ENCODE results near the gene KCNMA1.

KCNMA1 gene

GRCh38 chr10:77485847-77486246 is 151.8 kb downstream of the KCNMA1 start:
- no peak for DNase-seq (ENCODE audit: low spot score)

DNA sequence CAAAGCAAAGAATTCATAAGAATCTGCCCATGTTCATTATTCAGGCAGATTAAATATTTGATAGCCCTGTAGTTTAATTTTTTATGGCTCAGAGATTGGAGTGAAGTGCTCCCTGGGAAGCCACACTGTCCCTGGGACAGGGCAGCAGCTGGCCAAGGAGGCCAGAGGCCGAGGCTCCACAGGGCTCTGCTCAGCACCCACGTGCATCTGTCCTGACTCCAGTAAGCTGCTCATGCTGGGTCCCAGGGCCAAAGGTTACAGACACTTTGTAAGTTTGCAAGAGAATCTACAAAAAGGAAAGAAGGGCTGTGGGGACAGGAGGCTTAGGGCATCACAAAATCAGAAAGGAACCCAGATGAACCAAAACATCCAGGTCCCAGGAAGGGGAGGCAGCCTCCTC is 155.5 kb downstream of the KCNMA1 start:
- DNase-seq (ENCODE audit: low spot score): no peak

- no peak for DNase-seq (ENCODE audit: low spot score)
Measured at GRCh38 chr10:77479586-77479985, 158.0 kb downstream of the KCNMA1 start.

GRCh38 chr10:77478962-77479359 is 158.6 kb downstream of the KCNMA1 start:
- DNase-seq (ENCODE audit: low spot score): no peak

DNA sequence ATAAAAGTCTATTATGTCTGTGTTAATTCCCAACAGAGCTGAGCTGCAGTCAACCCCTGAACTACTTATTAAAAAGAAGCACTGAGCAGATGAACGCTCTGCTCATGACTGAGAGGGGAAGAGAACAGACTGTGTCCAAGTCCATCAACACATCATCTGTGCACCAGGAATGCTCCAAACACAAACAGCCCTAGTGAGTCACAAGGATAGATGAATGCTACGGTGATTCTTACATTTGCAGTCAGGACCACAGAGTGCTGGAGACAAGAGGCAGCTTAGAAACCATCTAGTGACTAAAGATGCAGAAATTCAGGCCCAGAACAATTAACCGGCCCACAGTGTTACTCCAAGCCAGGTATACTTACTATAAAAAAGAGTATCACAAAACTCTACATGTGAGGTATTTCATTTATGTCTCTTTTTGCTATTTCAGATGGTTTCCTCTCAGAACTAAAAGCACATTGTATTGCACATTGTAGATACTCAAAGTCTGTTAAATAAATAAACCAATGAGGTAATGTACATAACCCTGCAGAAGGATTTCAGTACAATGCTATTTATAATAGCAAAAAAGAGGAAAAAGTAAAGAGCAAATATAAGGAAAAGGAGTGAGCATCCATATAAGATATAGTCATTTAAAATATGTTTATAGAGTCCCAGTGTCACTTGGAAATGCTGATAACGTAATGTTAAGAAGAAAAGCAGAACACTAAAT is 159.2 kb downstream of the KCNMA1 start:
- no peak for DNase-seq (ENCODE audit: low spot score)

DNA sequence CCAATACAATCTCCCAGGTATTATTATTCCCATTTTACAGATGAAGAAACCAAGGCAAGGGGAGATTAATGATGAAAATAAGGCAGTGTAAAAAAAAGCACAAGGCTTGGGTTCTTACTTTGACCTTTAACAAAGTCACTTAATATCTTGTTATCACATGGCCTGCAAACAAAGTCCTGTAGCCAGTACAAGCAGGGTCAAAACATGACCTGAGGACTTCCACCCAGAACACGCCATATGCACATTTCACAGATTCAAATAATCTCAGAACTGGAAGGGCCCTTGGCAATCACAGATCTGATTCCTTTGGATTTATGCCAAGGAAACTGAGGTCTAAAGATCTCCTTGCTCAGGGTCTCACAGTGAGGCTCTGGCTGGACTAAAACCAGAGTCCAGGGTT is 162.1 kb downstream of the KCNMA1 start:
- DNase-seq (ENCODE audit: low spot score): no peak

GRCh38 chr10:77474939-77475338 is 162.7 kb downstream of the KCNMA1 start:
- no peak for DNase-seq (ENCODE audit: low spot score)

DNA sequence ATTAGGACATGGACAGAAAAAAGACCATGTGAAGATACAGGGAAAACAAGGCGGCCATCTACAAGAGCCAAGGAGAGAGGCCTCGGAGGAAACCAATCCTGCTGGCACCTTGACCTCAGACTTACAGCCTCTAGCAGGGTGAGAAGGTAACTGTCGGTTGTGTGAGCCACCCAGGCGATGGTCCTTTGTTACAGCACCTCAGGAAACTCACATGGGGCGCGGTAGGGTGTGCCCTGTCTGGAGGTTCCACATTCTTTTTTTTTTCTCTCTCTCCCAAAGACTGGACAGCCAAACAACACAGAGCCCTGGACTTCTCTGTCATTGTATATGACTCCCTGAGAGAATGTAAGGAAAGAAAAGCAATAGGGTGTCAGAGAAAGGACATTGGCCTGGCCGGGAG is 163.2 kb downstream of the KCNMA1 start:
- no peak for DNase-seq (ENCODE audit: low spot score)

GRCh38 chr10:77472146-77472545 is 165.5 kb downstream of the KCNMA1 start:
- no peak for DNase-seq (ENCODE audit: low spot score)

DNA sequence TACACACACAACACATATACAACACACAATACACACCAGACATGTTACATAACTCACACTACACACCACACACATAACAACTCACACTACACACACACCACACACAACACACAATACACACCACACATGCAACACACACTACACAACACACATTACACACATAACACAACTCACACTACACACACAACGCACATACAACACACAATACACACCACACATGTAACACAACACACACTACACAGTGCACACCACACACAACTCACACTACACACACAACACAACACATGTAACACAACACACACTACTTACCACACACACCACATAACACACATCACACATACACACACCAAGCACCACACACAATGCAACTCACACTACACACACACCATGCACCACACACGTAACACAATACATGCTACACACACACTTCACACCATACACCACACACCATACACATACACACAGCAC is 166.5 kb downstream of the KCNMA1 start:
- DNase-seq (ENCODE audit: low spot score): no peak

- no peak for DNase-seq (ENCODE audit: low spot score)
Measured at GRCh38 chr10:77467422-77467963, 170.1 kb downstream of the KCNMA1 start.

GRCh38 chr10:77463967-77464745 is 173.5 kb downstream of the KCNMA1 start:
- no peak for DNase-seq (ENCODE audit: low spot score)

- no peak for DNase-seq (ENCODE audit: low spot score)
Measured at GRCh38 chr10:77463499-77463898, 174.1 kb downstream of the KCNMA1 start.

DNA sequence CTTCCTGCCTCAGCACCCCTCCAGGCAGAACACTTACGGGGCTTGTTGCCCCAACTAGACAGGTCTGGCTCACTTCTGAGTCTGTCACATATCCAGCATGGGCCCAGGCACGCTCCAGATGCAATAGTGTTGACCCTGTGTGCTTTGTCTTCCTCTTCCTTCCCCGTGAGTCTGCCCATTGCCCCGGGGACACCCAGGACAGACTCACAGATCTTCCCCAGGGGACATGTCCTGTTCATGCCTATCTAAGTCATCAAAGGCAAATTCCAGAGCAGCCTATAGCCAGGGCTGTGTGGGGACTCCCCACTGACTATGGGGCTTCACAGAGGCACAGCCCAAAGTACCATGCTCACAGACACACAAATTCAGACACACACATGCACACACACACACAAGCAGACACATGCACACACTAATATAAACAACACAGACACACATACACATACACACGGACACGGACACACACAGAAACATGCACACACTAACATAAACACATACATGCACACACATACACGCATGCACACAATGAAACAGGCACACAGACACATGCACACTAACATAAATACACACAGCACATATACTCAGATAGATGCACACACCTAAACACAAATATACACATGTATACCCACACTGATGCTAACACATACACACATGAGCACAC is 175.8 kb downstream of the KCNMA1 start:
- no peak for DNase-seq (ENCODE audit: low spot score)

DNA sequence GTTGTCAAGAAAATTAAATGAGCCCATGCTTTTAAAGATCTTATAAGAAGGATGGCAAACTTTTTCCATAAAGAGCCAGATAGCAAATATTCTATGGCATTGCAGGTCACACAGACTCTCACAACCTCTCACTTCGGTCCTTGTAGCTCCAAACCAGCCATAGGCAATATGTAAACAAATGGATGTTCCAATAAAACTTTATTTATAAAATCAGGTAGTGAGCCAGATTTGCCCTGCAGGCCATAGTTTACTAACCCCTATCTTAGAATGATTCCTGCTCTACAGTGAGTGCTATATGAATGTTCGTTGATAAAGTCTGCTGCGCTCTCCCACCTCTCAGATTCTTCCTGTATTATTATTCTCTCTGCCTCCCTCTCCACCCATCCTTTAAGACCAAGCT is 177.7 kb downstream of the KCNMA1 start:
- DNase-seq (ENCODE audit: low spot score): no peak

DNA sequence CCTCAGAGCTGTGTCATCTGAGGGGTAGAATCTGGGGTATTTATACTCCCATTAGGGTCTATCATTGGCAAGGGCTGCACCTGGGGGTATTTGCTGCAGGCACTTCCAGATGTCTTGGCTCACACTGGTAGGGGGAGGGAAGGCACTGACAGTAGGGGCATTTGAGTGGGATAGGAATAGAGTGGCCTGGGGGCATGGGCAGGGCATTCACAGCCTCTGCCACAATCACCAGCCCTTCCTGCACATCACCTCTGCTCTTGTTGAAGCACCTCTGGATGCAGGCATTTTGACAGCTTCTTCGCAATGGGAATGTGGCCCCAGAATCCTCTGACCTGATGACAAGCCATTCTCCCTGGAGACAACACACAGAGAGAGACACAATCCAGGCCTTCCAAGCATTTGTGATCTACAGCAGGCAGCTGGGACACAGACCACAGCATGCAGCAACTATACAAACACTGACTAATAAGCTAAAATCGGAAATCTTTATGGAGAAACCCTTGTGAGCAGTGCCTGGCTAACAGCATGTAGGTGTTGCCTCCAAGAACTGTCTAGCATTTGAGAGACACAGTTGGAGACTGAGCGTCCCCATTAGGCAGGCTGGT is 178.5 kb downstream of the KCNMA1 start:
- DNase-seq (ENCODE audit: low spot score): no peak

GRCh38 chr10:77457721-77458120 is 179.9 kb downstream of the KCNMA1 start:
- no peak for DNase-seq (ENCODE audit: low spot score)

GRCh38 chr10:77457266-77457665 is 180.3 kb downstream of the KCNMA1 start:
- no peak for DNase-seq (ENCODE audit: low spot score)

GRCh38 chr10:77456414-77456813 is 181.2 kb downstream of the KCNMA1 start:
- no peak for DNase-seq (ENCODE audit: low spot score)

- no peak for DNase-seq (ENCODE audit: low spot score)
Measured at GRCh38 chr10:77455561-77455960, 182.0 kb downstream of the KCNMA1 start.

- no peak for DNase-seq (ENCODE audit: low spot score)
Measured at GRCh38 chr10:77452952-77453564, 184.6 kb downstream of the KCNMA1 start.

DNA sequence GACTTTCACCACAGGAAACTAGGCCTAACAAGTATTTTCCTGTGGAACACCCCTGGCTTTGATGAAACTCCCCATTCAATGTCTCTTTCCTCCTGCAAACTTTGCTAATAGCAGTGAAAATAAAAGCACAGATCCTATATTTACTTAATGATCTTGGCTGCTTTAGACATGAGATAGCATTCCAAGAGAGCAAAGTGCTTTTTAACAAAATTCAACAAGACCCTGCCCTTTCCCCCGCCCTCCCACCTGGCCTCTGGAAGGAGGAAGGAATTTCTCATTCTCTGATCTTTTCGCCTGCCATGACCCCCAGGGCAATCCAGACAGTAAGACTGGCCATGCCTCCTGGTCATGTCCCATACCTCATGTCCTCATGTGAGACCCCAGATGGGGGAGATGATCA is 185.7 kb downstream of the KCNMA1 start:
- no peak for DNase-seq (ENCODE audit: low spot score)

Measured in left forelimb (tissue), 1 donor.